Measurements from ENCODE around the gene BEGAIN.
"Not testable (repeated sequence)": the region's sequence is repeated elsewhere in the genome, so short reads cannot be mapped to it uniquely, and the experiment has no call there.

BEGAIN gene

GRCh38 chr14:100530270-100531072 is 56.7 kb downstream of the BEGAIN start:
- no peak for DNase-seq
- TF ChIP-seq GATA1 (IDR thresholded peaks at IDR 0.05; ENCODE audit: low read depth, low read length) (no peak), POLR2A (IDR thresholded peaks at IDR 0.05; ENCODE audit: low read length) (no peak)

- no peak for TF ChIP-seq GATA1 (IDR thresholded peaks at IDR 0.05; ENCODE audit: low read depth, low read length)
- no peak for TF ChIP-seq POLR2A (IDR thresholded peaks at IDR 0.05; ENCODE audit: low read length)
- DNase-seq, result no peak
Observed at GRCh38 chr14:100529561-100530031, 57.6 kb downstream of the BEGAIN start.

GRCh38 chr14:100528962-100529560 is 58.2 kb downstream of the BEGAIN start:
- TF ChIP-seq POLR2A (IDR thresholded peaks at IDR 0.05; ENCODE audit: low read length) (no peak), GATA1 (IDR thresholded peaks at IDR 0.05; ENCODE audit: low read depth, low read length) (no peak)
- no peak for DNase-seq

GRCh38 chr14:100526632-100527031 is 60.6 kb downstream of the BEGAIN start:
- TF ChIP-seq POLR2A (IDR thresholded peaks at IDR 0.05; ENCODE audit: low read length) (no peak), GATA1 (IDR thresholded peaks at IDR 0.05; ENCODE audit: low read depth, low read length) (no peak)
- no peak for DNase-seq

GRCh38 chr14:100526057-100526456 is 61.2 kb downstream of the BEGAIN start:
- no peak for DNase-seq
- TF ChIP-seq GATA1 (IDR thresholded peaks at IDR 0.05; ENCODE audit: low read depth, low read length), result no peak
- TF ChIP-seq POLR2A (IDR thresholded peaks at IDR 0.05; ENCODE audit: low read length), result no peak

GRCh38 chr14:100525615-100526014 is 61.6 kb downstream of the BEGAIN start:
- TF ChIP-seq GATA1 (IDR thresholded peaks at IDR 0.05; ENCODE audit: low read depth, low read length), result no peak
- TF ChIP-seq POLR2A (IDR thresholded peaks at IDR 0.05; ENCODE audit: low read length), result no peak
- DNase-seq, result no peak

DNA sequence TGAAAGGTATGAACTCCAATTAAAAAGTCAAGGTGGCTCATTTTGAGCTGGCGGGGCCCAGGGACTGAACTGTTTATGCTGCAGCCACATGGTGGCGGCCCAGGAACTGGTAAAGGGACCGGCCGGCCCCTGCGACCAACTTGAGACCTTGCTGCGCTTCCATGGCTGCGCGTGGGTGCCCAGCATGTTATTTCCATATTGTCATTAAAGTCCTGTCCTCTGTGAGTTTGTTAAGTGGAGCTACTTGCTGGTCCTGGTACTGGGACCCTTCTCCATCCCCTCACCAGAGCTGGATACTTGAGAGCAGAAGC is 62.3 kb downstream of the BEGAIN start:
- no peak for TF ChIP-seq POLR2A (IDR thresholded peaks at IDR 0.05; ENCODE audit: low read length)
- no peak for TF ChIP-seq GATA1 (IDR thresholded peaks at IDR 0.05; ENCODE audit: low read depth, low read length)
- DNase-seq, result peak; percentile 23 to 31

DNA sequence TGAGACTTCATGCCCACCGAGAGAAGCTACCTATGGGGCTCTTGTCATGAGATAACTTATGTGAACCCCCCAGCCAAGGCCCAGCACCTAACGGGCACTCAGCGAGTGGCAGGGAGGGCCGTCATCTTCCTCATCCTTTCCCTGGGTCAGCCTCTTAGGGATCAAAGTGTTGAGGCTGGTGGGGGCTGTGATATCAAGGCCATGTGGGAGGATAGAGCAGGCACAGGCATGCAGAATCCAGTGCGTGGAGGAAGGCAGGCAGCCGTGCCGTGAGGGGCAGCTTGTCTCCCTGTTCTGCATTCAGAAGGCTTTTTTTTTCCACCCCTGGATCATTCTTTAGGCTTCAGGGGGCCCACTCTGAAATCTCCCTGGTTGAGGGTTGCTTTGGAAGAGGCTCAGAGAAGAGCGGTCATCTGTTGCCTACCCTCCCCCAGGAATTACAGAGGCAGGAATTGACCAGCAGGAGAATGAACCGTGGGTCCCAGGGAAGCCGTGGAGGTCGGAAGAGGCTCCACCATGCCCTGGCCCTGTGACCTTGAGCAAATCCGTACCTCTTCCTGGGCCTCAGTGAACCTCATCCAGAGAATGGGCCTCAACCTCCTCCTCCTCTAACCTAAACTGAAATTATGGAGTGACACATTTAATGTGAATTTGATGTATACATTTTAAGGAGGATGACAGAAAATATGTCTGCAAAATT is 62.8 kb downstream of the BEGAIN start:
- TF ChIP-seq GATA1 (IDR thresholded peaks at IDR 0.05; ENCODE audit: low read depth, low read length) (no peak), POLR2A (IDR thresholded peaks at IDR 0.05; ENCODE audit: low read length) (no peak)
- DNase-seq, result no peak

GRCh38 chr14:100523843-100524169 is 63.4 kb downstream of the BEGAIN start:
- no peak for DNase-seq
- TF ChIP-seq POLR2A (IDR thresholded peaks at IDR 0.05; ENCODE audit: low read length) (no peak), GATA1 (IDR thresholded peaks at IDR 0.05; ENCODE audit: low read depth, low read length) (no peak)

DNA sequence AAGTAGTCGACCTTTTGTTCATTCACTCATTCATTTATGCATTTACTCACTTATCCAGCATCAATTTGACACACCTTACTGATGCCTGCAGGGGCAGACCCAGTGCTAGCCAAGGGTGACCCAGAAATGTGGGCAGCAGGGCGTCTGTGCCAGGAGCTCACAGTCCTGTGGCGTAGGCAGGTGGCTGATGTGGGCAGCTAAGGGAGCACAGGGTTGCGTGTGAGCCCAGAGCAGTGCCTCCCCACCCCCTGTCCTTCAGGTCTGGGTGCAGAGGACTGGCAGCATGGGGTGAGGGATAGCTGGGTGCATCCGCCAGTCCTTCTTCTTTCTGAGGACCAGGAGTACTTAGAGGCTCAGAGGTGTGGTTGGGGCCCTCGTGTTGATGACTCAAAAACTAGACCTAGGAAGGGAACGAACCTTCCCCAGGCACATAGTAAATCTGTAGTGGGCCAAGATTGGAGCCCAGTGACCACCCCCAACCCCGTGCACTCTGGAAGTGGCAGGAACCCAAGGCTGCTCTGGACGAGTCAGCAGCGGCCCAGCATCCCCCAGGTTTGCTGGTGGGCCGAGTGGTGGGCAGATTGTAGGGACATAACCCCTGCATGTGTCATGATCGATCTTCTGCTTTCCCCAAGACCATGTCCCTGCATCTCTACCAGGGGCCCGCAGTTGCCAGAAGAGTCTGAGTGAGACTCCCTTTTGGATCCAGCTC is 63.9 kb downstream of the BEGAIN start:
- DNase-seq, result no peak
- no peak for TF ChIP-seq POLR2A (IDR thresholded peaks at IDR 0.05; ENCODE audit: low read length)
- no peak for TF ChIP-seq GATA1 (IDR thresholded peaks at IDR 0.05; ENCODE audit: low read depth, low read length)

- DNase-seq, result no peak
- TF ChIP-seq POLR2A (IDR thresholded peaks at IDR 0.05; ENCODE audit: low read length), result no peak
- TF ChIP-seq GATA1 (IDR thresholded peaks at IDR 0.05; ENCODE audit: low read depth, low read length), result no peak
Observed at GRCh38 chr14:100522616-100523099, 64.6 kb downstream of the BEGAIN start.

DNA sequence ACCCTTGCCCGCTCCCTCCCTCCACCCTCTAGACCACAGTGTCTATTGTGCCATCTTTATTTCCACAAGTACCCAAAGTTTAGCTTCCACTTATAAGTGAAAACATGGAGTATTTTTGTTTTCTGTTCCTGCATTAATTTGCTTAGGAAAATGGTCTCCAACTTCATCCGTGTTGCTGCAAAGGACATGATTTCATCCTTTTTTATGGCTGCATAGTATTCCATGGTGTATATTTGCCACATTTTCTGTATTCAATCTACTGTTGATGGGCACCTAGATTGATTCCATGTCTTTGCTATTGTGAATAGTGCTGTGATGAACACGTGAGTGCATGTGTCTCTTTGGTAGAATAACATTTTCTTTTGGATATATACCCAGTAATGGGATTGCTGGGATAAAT is 81.2 kb downstream of the BEGAIN start:
- not testable (repeated sequence) for DNase-seq

GRCh38 chr14:100504372-100505078 is 82.7 kb downstream of the BEGAIN start:
- no peak for TF ChIP-seq POLR2A (IDR thresholded peaks at IDR 0.05; ENCODE audit: low read length)
- no peak for TF ChIP-seq GATA1 (IDR thresholded peaks at IDR 0.05; ENCODE audit: low read depth, low read length)

More at GRCh38 chr14:100504372-100505078, 82.7 kb downstream of the BEGAIN start:
- DNase-seq, result no peak
